Measurements from ENCODE around the gene RALY.
"Not testable (repeated sequence)": the region's sequence is repeated elsewhere in the genome, so short reads cannot be mapped to it uniquely, and the experiment has no call there.

DNA sequence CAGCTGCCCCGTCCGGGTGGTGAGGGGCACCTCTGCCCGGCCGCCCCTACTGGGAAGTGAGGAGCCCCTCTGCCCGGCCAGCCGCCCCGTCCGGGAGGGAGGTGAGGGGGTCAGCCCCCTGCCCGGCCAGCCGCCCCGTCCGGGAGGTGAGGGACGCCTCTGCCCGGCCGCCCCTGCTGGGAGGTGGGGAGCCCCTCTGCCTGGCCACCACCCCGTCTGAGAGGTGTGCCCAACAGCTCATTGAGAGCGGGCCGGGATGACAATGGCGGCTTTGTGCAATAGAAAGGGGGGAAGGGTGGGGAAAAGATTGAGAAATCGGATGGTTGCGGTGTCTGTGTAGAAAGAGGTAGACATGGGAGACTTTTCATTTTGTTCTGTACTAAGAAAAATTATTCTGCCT, 139.2 kb downstream of the RALY start:
- TF ChIP-seq CTCF, POLR2AphosphoS5 (IDR thresholded peaks at IDR 0.05): not testable (repeated sequence)
